ENCODE measurements around the gene SMARCC2. TPM values are rescaled to one million over a fixed set of nuclear protein-coding genes. Genes with fewer than 3 reads are reported as not detected.

Gene SMARCC2
- total and polyA plus RNA-seq, 9 of the 15 experiments (the other 6 are each of a cell fraction or from before 2014, with no cell fraction given): 11.9 to 86.0 (median 36.6) TPM

DNA sequence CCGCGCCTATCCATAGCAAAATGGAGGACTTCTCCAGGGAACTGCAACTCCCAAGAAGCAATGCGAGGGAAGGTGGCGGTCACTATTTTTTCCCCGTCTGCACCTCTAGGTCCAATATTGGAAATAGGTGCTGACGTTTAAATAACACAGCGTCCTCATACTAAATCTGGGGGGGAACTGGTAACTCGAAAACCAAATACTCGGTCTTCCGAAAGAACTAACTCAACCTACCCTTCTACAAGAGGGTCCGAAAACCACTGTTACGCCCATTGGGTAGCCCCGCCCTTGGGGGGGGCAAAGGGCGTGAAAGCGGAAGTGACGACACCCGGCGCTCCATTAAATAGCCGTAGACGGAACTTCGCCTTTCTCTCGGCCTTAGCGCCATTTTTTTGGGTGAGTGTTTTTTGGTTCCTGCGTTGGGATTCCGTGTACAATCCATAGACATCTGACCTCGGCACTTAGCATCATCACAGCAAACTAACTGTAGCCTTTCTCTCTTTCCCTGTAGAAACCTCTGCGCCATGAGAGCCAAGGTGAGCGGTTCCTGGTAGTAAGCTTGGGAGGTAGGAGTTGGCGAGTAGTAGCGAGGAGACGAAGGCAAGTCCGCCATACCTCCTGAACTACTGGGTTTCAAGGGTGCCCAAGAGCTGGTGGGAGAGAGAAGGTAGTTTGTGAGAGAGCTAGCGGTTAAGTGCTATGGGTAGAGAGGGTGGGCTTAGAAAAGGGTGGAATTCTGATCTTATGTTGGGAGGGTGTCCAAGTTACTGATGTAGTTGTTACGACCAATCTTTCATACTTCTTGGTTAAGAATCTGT, 72.8 kb downstream of the SMARCC2 start, which contains the start of gene RPL41 (continued):
- TF ChIP-seq, protein P1, sequence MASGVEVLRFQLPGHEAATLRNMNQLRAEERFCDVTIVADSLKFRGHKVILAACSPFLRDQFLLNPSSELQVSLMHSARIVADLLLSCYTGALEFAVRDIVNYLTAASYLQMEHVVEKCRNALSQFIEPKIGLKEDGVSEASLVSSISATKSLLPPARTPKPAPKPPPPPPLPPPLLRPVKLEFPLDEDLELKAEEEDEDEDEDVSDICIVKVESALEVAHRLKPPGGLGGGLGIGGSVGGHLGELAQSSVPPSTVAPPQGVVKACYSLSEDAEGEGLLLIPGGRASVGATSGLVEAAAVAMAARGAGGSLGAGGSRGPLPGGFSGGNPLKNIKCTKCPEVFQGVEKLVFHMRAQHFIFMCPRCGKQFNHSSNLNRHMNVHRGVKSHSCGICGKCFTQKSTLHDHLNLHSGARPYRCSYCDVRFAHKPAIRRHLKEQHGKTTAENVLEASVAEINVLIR (CRISPR knock-in tag; IDR thresholded peaks at IDR 0.05): peak; percentile 89
- TF ChIP-seq ATF1 (CRISPR knock-in tag; IDR thresholded peaks at IDR 0.05) (peak; percentile 45; the same call in 1 of the 2 replicates), ATF1 (tag; IDR thresholded peaks at IDR 0.05) (peak; percentile 98), KDM4B (IDR thresholded peaks at IDR 0.05; ENCODE audit: borderline replicate concordance in 2 of 2, low read depth in 1 of 2) (peak in 1 of 2 experiments; percentile 78; a peak in 1 of 4 replicates)
- TF ChIP-seq, protein P2, sequence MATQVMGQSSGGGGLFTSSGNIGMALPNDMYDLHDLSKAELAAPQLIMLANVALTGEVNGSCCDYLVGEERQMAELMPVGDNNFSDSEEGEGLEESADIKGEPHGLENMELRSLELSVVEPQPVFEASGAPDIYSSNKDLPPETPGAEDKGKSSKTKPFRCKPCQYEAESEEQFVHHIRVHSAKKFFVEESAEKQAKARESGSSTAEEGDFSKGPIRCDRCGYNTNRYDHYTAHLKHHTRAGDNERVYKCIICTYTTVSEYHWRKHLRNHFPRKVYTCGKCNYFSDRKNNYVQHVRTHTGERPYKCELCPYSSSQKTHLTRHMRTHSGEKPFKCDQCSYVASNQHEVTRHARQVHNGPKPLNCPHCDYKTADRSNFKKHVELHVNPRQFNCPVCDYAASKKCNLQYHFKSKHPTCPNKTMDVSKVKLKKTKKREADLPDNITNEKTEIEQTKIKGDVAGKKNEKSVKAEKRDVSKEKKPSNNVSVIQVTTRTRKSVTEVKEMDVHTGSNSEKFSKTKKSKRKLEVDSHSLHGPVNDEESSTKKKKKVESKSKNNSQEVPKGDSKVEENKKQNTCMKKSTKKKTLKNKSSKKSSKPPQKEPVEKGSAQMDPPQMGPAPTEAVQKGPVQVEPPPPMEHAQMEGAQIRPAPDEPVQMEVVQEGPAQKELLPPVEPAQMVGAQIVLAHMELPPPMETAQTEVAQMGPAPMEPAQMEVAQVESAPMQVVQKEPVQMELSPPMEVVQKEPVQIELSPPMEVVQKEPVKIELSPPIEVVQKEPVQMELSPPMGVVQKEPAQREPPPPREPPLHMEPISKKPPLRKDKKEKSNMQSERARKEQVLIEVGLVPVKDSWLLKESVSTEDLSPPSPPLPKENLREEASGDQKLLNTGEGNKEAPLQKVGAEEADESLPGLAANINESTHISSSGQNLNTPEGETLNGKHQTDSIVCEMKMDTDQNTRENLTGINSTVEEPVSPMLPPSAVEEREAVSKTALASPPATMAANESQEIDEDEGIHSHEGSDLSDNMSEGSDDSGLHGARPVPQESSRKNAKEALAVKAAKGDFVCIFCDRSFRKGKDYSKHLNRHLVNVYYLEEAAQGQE (IDR thresholded peaks at IDR 0.05; ENCODE audit: borderline replicate concordance): no peak
- TF ChIP-seq, protein P2 (CRISPR knock-in tag; IDR thresholded peaks at IDR 0.05; ENCODE audit: low read depth): peak; percentile 58; the same call in 1 of the 2 replicates

All from K562 (cell line).